ENCODE data around the gene KANTR. TPM values are rescaled to one million over a fixed set of nuclear protein-coding genes. Genes with fewer than 3 reads are reported as not detected.

Gene KANTR
- total RNA-seq, 1 donor from 2014 or later: 10.3 TPM

- DNase-seq (ENCODE audit: low spot score): peak; percentile 94
These were observed 11.8 kb upstream of the KANTR start, which contains the start of gene TSPYL2 for GRCh38 chrX:53081925-53082772. Gene TSPYL2, plus strand, starts transcription at chrX:53082367. Its CDS starts 132 bp downstream, at chrX:53082499.

- no peak for DNase-seq (ENCODE audit: low spot score)
These were observed 10.9 kb upstream of the KANTR start for GRCh38 chrX:53082773-53083616.

- DNase-seq (ENCODE audit: low spot score): no peak
These were observed 9.8 kb upstream of the KANTR start for GRCh38 chrX:53084043-53084570.

- DNase-seq (ENCODE audit: low spot score): no peak
These were observed 9.1 kb upstream of the KANTR start for GRCh38 chrX:53084863-53085262.

GRCh38 chrX:53085661-53086229 lies 8.2 kb upstream of the KANTR start:
- no peak for DNase-seq (ENCODE audit: low spot score)

GRCh38 chrX:53086464-53086863 lies 7.5 kb upstream of the KANTR start:
- no peak for DNase-seq (ENCODE audit: low spot score)

- DNase-seq (ENCODE audit: low spot score): no peak
These were observed 6.5 kb upstream of the KANTR start for GRCh38 chrX:53087388-53087831.

GRCh38 chrX:53088136-53088974 lies 5.6 kb upstream of the KANTR start:
- peak; percentile 81 for DNase-seq (ENCODE audit: low spot score)

GRCh38 chrX:53089224-53089842 lies 4.6 kb upstream of the KANTR start:
- peak; percentile 62 for DNase-seq (ENCODE audit: low spot score)

GRCh38 chrX:53089925-53090324 lies 4.0 kb upstream of the KANTR start:
- DNase-seq (ENCODE audit: low spot score): no peak

GRCh38 chrX:53091354-53091753 lies 2.6 kb upstream of the KANTR start:
- DNase-seq (ENCODE audit: low spot score): no peak

GRCh38 chrX:53093177-53093655 lies 726 bp upstream of the KANTR start:
- peak; percentile 69 for DNase-seq (ENCODE audit: low spot score)

GRCh38 chrX:53094582-53094905 lies 602 bp downstream of the KANTR start:
- DNase-seq (ENCODE audit: low spot score): no peak

GRCh38 chrX:53095796-53096195 lies 1.9 kb downstream of the KANTR start:
- DNase-seq (ENCODE audit: low spot score): no peak

- no peak for DNase-seq (ENCODE audit: low spot score)
These were observed 21.1 kb downstream of the KANTR start for GRCh38 chrX:53114864-53115549.

GRCh38 chrX:53115550-53115874 lies 21.6 kb downstream of the KANTR start:
- no peak for DNase-seq (ENCODE audit: low spot score)

GRCh38 chrX:53116101-53116500 lies 22.2 kb downstream of the KANTR start:
- DNase-seq (ENCODE audit: low spot score): no peak

GRCh38 chrX:53122013-53122412 lies 28.1 kb downstream of the KANTR start:
- no peak for DNase-seq (ENCODE audit: low spot score)

GRCh38 chrX:53125506-53125905 lies 31.6 kb downstream of the KANTR start:
- no peak for DNase-seq (ENCODE audit: low spot score)

- no peak for DNase-seq (ENCODE audit: low spot score)
These were observed 32.4 kb downstream of the KANTR start for GRCh38 chrX:53126377-53126776.
